ENCODE measurements around the gene DLG2.

DNA sequence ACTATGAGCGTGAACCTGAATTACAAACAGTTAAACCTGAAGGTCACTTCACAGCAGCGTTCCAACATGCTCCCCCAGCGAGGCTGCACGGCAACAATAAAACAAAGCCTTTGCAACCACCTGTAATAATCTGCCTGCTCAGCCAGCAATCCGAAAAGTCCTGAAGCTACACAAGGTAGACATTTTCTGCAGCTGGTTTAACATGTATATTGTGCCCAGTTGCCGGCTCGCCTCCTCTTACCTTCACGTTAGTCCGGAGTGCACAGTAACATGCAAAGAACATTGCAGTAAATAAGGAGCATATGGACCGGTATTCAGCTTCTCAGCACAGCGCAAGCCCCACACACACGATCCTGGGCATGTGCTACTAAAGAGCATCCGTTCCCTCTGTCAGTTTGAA is 704.3 kb downstream of the DLG2 start:
- TF ChIP-seq, protein P1, sequence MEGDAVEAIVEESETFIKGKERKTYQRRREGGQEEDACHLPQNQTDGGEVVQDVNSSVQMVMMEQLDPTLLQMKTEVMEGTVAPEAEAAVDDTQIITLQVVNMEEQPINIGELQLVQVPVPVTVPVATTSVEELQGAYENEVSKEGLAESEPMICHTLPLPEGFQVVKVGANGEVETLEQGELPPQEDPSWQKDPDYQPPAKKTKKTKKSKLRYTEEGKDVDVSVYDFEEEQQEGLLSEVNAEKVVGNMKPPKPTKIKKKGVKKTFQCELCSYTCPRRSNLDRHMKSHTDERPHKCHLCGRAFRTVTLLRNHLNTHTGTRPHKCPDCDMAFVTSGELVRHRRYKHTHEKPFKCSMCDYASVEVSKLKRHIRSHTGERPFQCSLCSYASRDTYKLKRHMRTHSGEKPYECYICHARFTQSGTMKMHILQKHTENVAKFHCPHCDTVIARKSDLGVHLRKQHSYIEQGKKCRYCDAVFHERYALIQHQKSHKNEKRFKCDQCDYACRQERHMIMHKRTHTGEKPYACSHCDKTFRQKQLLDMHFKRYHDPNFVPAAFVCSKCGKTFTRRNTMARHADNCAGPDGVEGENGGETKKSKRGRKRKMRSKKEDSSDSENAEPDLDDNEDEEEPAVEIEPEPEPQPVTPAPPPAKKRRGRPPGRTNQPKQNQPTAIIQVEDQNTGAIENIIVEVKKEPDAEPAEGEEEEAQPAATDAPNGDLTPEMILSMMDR (IDR thresholded peaks at IDR 0.05; ENCODE audit: insufficient read depth, low read depth, low read length) = no peak
- TF ChIP-seq EZH2 (IDR thresholded peaks at IDR 0.05; ENCODE audit: insufficient read depth, low read length) = no peak
